GM13977 (cell line): ENCODE results near the gene TKTL1.

ENCODE experiments used
- DNase-seq: peaks from one replicate; pipeline ENCODE4 v3.0.0; 2012; ENCODE audit warnings: low spot score
- CTCF ChIP-seq: IDR thresholded peaks from 2 replicates; pipeline ENCODE4 v1.5.1; 2012; ENCODE audit warnings: mild to moderate bottlenecking, control low read depth; ENCODE audit not compliant: insufficient read depth; ENCODE audit errors: extremely low read depth, missing control alignments
- in situ Hi-C: fragments of 300-500 bp; cut with MboI; formaldehyde crosslinking; loops from one replicate; pipeline ENCODE4 v1.12.0; 2022; ENCODE audit warnings: low sequenced_read_pairs, low pct_unique_long_range_greater_than_20kb, mixed read lengths, inconsistent platforms; ENCODE audit not compliant: unreplicated experiment

TKTL1 gene

GRCh38 chrX:154358011-154358410, 62.4 kb downstream of the TKTL1 start:
- in situ Hi-C loops, result no loop called here
- no peak for DNase-seq
- TF ChIP-seq CTCF, result no peak

GRCh38 chrX:154358829-154359228, 63.2 kb downstream of the TKTL1 start:
- DNase-seq, result no peak
- in situ Hi-C loops, result no loop called here
- no peak for TF ChIP-seq CTCF

DNA sequence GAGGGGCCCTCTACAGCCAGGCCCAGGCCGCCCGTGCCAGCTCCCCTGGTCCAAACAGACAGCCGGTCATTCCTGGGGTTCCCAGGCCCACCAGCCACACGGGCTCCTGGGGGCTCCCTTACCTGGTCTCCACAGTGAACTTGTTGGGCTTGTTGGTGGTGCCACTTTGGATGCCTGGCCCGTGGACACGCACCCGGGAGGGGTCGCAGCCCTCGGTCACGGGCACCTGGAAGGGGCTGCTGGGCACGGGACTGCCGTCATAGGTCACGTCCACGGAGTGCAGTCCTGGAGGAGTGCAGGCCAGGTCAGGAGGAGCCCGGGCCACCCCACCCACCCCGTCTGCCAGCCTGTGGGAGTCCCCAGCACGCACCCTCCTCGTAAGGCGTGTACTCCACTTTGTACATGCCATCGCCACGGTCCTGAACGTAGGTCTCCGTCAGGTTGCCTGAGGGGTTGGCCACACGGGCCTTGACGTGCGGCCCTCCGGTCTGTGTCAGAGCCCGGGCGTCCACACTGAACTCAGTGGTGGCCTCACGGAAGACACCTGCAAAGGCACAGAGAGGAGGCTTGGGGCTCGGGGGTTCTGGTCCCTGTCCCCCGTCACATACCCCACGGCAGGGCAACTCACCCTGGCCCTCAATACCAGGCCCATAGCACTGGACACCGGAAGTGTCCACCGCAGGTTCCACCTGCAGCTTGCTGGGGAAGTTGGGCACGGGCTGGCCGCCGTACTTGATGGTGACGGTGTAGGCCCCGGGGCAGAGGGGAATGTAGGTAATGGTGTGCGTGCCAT, 64.0 kb downstream of the TKTL1 start:
- no peak for TF ChIP-seq CTCF
- in situ Hi-C loops, result no loop called here
- no peak for DNase-seq

- no peak for TF ChIP-seq CTCF
- in situ Hi-C loops, result no loop called here
- no peak for DNase-seq
Measured at GRCh38 chrX:154360155-154360713, 64.6 kb downstream of the TKTL1 start.

DNA sequence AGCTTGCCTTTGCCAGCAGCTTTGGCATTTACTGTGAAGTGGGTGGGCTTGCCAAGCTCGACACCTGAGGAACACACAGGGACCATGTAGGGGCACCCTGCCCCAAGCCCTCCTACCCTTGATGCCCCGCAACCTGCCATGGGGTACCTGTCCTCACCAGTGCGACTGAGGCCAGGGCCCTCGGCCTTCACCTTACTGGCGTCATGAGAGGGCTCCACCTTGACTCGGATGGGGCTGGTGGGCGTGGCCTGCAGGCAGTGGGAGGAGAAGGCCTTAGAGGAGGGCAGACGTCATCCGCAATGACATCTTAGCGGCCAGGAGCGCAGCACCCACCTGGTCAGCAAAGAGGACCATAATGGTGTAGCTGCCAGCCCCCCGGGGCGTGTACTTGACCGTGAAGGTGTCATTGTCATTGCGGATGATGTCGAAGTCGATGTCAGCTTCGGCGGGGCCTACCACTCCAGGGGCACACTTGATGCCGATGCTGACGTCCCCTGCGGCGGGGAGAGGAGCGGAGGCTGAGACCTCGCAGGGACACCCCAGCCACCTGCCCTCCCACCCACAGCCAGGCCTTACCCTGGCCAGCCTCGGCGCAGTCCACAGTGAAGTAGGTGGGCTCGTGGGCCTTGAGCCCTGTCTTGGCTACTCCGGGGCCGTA, 66.6 kb downstream of the TKTL1 start:
- in situ Hi-C loops, result no loop called here
- no peak for DNase-seq
- TF ChIP-seq CTCF, result no peak

DNA sequence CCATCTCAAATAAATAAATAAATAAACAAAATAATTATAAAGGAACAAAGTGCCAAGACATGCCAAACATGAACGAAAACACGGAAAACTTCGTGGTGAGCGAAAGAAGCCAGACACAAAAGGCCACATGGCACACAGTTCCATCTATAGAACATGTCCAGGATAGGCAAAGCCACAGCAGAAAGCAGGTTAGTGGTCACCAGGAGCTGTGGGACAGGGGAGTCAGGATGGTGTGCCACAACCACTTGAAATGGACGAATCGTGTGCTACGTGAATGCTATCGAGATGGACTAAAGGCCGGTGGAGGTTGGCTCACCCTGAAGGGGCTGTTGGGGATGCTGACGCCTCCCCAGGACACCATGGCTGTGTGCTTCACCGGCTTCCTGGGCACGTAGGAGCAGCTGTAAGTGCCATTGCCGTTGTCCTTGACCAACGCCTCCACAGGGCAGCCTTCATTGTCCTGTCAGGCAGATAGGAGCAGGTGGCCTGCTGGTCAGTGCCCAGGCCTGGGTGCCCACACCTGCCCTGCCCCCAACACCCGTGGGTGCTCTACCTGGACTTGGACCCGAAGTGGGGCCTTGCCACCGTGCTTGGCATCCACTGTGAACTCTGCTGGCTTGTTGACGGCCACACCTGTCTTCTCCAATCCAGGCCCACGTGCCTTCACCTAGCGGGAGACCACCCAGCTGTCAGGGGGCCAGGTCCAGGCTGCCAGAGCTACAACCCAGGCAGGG, 68.3 kb downstream of the TKTL1 start:
- no peak for DNase-seq
- in situ Hi-C loops, result no loop called here
- TF ChIP-seq CTCF, result no peak
